GM18858 (cell line): ENCODE measurements around the gene NUDT16.

Experiments used
- ATAC-seq: cut with Tn5 transposase; IDR thresholded peaks from one replicate; pipeline ENCODE4 v1.9.1; 2021; ENCODE audit not compliant: unreplicated experiment

The NUDT16 gene

DNA sequence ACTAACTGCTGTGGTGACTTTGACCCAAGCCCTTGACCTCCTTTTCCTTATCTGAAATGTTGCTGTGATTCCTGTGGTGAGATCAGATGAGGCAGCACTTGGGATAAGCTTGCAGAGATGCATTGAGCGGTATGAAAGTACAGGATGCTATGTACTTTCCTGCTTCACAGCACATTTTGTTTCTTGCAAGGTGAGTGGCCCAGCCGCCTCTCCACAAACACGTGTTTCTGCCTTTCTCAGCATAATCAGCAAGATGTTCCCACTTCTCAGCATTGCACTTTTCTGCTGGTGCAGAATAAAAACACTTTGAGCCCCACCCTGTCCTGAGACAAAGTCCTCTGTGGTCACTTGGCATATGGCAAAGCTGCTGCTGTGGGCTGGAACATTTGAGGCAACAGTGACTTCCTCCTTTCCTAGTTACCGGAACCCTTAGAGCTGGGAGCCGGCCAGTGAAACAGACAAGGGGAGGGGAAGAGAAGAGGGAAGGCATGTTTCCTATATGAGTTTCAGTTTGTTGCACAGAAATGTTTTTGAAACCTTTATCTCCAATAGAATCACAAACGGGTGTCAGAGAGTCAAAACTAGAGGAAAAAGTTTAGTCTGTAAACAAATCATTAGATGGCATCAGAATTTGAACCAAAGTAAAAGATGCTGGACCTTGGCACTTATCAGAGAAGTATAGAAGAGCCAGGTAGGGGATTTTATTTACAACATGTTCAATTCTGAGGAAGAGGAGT lies 5.0 kb downstream of the NUDT16 start:
- no peak for ATAC-seq

DNA sequence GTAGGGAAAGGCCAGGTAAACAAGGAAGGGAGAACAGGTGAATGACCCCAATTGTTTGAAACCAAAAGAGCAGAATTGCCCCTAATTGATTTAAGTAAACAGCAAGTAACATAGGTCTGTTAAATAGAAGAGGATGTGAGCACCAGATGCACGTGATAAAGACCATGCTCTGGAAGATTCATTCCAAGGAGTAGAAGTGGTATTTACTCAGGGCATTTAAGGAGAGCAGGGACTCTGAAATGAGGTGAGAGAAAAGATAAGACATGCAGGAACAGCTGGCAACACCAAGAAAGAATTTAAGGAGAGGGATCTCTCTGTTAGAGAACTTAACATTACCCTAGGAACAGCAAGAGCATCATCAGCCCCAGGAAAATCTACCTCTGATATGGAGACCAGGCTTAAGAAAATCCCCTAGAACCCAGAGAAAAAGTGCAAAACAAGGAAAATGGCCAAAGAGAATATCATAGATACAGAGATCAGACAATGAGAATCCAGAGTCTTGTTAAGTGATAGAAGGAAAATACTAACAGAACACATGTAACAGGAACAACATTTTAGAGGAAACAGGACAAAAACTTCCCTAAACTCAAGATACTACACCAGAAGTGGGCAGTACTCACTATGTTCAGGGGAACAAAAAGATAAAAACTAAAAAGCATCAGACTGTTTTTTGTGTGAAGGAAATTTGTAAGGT lies 6.4 kb downstream of the NUDT16 start:
- no peak for ATAC-seq

GRCh38 chr3:131388490-131388799 lies 6.9 kb downstream of the NUDT16 start:
- no peak for ATAC-seq

GRCh38 chr3:131390331-131390730 lies 8.8 kb downstream of the NUDT16 start:
- no peak for ATAC-seq

- no peak for ATAC-seq
Measured at GRCh38 chr3:131393051-131393450, 11.5 kb downstream of the NUDT16 start.

- no peak for ATAC-seq
Measured at GRCh38 chr3:131393868-131394267, 12.3 kb downstream of the NUDT16 start.

- ATAC-seq: no peak
Measured at GRCh38 chr3:131394400-131394799, 12.8 kb downstream of the NUDT16 start.

DNA sequence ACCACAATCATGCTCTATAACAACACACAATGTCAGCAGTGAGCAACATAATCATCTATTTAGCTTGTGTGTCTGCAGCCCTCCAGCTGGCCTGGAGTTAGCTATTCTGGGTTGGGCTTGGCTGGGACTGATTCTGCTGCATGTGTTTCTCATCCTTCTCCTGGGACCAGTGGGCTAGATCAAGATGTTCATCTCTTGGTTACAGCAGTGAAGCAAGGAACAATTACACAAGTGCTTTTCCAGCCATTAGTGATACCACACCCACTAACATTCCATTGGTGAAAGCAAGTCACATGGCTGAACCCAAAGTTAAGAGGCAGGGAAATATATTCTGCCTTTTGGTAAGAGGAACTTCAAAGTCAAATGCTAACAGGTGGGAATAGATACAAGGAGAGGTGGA lies 14.6 kb downstream of the NUDT16 start:
- ATAC-seq: no peak

GRCh38 chr3:131397889-131398288 lies 16.3 kb downstream of the NUDT16 start:
- no peak for ATAC-seq

DNA sequence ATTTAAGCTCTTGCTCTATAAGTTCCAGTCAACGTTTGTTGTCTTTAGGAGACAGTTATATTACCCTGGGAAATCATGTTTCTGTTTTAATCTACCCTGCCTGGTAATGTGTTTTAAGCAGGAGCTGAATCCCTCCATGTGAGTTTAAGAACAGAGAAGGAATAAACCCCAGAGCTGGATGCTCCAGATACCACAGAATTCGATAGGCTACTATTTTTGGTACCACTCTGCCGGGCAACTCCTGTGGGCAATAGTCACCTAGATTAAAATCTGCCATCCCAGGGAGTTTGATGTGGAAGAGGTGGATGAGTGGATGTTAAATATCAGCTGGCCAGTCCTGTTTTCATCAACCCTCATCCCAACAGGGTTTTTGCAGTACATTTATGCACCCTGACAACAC lies 20.4 kb downstream of the NUDT16 start:
- no peak for ATAC-seq

DNA sequence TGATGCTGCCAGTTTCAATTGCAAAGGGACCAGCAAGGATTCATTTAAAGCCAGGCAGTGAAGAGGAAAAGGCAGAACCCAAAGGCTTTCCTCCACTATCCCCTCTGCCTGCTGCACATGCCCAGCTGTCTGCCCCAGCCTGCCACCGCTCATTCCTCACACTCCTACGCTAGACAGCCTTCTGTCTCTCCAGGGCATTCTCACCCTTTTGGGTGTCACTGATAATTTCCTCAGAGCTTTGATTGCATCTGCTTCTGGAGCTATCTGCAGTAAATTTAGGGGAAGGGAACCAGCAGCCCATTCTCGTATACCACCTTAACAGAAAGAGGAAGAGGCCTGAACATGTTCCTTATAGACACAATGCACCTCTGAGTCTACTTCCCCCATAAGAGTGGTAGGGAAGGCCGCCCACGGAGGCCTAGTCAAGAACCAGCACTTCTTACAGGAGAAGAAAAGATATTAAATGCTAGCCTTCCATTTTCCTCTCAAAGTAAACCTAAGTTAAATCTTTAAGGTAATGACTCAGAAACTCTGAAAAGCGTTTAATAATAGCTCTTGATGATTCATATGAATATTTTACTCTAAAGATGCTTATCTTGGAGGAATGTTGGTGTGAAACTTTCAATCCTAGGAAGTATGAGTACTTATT lies 20.9 kb downstream of the NUDT16 start:
- no peak for ATAC-seq

DNA sequence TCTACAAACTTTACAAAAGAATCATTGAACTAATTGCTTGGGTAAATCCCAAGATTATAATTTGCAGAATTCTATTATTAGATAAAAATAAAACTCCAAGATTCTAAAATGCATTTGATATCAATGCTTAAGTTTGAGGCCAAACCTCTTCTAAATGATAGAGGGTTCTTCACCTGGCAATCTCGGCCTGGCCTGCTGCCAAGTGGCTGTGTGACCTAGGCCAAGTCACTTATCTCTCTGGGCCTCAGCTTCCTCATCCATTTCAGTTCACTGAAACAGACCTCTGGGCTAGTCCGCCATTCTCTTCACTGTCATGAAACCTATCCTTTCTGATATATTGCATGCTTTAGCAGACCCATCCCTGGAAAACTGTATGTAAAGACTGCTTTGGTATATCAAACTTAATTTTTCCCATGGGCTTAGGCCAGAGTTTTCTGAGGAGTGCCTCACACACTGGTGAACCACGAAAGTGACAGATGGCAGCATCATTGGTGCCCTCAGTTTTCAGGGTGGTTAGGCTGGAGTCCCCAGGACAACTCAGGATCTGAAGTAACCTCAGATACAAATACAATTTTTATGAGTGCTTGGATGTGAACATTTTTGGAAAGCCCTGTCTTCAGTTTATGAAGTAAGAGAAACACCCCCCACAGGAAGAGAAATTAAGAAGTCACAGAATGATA lies 21.8 kb downstream of the NUDT16 start:
- ATAC-seq: no peak

DNA sequence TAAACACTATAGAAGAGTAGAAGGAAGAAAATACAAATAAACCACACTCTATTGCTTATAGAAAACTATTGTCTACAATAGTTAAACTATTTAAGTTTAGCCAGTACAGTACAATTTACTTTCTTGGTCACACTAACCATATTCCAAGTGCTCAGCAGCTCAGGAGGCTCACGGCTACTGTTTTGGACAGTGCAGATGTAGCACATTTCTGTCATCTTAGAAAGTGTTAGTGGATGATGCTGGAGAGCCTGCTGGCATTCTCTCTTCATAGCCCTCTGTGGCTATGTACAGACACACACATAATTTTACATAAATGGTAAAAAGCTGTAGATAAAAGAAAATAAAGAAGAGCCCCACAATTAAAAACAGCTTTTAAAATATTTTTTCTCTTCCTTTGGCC lies 23.8 kb downstream of the NUDT16 start:
- ATAC-seq: no peak

DNA sequence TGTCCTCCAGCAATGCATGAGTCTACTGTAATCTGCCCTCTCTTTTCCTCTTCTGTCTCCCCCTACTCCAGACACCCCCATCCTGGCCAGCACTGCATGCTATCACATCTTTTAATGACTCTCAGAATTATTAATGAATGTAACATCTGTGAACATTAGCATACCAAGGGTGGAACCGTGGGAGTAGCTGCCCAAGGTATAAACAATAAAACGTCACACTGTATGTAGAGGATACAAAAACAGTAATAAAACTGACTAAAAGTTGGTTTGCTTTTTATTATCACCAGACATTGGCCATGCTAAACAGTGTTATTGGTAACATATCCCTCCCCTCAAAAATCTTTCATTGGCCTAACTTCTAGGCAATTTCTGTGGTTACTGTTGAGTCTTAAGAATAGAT lies 24.7 kb downstream of the NUDT16 start:
- ATAC-seq: no peak

GRCh38 chr3:131417751-131418150 lies 36.2 kb downstream of the NUDT16 start:
- ATAC-seq: no peak

DNA sequence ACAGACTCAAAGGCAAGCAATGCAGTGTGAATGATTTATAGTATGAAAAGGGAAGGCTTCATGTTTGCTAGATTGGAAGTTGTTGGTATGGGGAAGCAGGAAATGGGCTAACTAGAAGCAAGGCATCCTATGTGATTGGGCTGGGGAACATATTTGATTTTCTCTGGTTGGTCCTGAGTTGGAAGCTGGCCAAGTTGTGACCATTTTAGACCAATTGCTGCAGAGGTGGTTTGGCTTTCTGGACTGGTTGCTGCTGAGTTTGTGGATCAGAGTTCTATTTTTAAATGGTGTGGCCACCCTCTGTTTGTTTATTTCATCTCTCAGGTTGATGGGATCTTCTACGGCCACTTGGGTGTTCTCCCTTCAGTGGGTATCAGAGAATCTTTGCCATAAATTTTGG lies 39.7 kb downstream of the NUDT16 start:
- ATAC-seq: no peak

DNA sequence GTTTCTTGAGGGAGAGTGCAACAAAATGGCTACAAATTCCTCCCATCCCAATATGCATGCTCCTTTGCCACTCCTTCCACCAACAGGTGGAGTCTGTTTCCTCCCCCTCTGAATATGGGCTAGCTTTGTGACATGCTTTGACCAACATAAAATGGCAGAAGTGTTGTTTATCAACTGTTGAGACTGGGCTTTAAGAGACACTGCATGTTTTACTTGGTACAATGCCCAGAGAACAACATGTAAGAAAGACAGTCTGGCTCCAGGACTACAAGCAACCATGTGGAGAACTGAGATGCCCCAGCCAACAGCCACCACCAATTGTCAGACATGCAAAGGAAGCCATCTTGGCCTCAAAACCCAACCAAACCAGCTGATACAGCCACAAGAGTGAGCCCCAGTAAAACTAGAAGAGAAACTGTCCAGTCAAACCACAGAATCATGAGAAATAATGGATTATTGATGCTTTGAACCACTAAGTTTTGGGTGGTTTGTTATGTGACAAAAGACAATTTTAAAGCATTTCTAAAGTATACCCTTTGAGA lies 40.5 kb downstream of the NUDT16 start:
- ATAC-seq: no peak

- no peak for ATAC-seq
Measured at GRCh38 chr3:131427226-131427625, 45.7 kb downstream of the NUDT16 start.

GRCh38 chr3:131431754-131432153 lies 50.2 kb downstream of the NUDT16 start:
- ATAC-seq: no peak

DNA sequence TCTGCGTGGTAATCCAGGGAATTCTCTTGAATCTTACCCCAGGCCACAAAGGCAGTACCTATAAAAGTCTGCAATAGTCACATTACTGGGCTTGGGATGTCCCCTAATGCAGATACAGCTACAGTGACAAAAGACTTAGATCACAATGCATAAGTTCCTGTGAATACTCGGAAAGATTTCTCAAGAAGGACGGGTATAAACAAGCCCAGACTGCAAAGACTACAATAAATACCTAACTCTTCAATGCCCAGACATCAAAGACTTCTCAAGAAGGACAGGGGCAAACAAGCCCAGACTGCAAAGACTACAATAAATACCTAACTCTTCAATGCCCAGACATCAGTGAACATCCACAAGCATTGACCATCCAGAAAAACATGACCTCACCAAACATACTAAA lies 50.9 kb downstream of the NUDT16 start:
- ATAC-seq: no peak

- ATAC-seq: no peak
Measured at GRCh38 chr3:131435000-131435399, 53.4 kb downstream of the NUDT16 start.
